Activated CD4-positive, alpha-beta T cell treated with anti-CD3 and anti-CD28 coated beads, Interleukin-2, amount 10 ng/mL, durations not matched to agents 7 days and 5 days (primary cell): Measurements from ENCODE around the gene ZNF107. TPM values are rescaled to one million over a fixed set of nuclear protein-coding genes. Genes with fewer than 3 reads are reported as not detected.
A peak's percentile ranks its signal among the peaks of the same experiment; 100 is the strongest.

ENCODE experiments used
- CTCF ChIA-PET: fragments of 350-600 bp; sonication (Branson Sonifier 250); formaldehyde crosslinking; loops from one replicate; lab custom pipeline; 2021; ENCODE audit warnings: antibody characterized with exemption; lab: Charles Lee
- POLR2A ChIA-PET: fragments of 350-600 bp; sonication (Branson Sonifier 250); formaldehyde crosslinking; loops from one replicate; lab custom pipeline; 2021; ENCODE audit warnings: antibody characterized with exemption; lab: Charles Lee
- DNase-seq: peaks from one replicate; pipeline ENCODE4 v3.0.0-alpha.2; 2020
- H3K27ac Mint-ChIP-seq: one replicate; pipeline ENCODE4 v1.8.0; 2021; ENCODE audit warnings: mild to moderate bottlenecking, moderate library complexity, mixed read lengths
- H3K27me3 Mint-ChIP-seq: one replicate; pipeline ENCODE4 v1.8.0; 2021; ENCODE audit warnings: mixed read lengths
- H3K36me3 Mint-ChIP-seq: one replicate; pipeline ENCODE4 v1.8.0; 2021; ENCODE audit warnings: low read depth, mixed read lengths
- H3K4me1 Mint-ChIP-seq: one replicate; pipeline ENCODE4 v1.8.0; 2021; ENCODE audit warnings: mixed read lengths
- H3K4me3 Mint-ChIP-seq: one replicate; pipeline ENCODE4 v1.8.0; 2021; ENCODE audit warnings: mild to moderate bottlenecking, moderate library complexity, mixed read lengths
- H3K9me3 Mint-ChIP-seq: one replicate; pipeline ENCODE4 v1.8.0; 2021; ENCODE audit warnings: mixed read lengths
- total RNA-seq, 2 experiments: library from RNA; stranded (reverse); gene quantifications; one replicate each; pipeline ENCODE4 v1.2.3, GENCODE V29; 2021

ZNF107 gene
- total RNA-seq: 10 to 100 TPM; 21.8 to 25.6 TPM

DNA sequence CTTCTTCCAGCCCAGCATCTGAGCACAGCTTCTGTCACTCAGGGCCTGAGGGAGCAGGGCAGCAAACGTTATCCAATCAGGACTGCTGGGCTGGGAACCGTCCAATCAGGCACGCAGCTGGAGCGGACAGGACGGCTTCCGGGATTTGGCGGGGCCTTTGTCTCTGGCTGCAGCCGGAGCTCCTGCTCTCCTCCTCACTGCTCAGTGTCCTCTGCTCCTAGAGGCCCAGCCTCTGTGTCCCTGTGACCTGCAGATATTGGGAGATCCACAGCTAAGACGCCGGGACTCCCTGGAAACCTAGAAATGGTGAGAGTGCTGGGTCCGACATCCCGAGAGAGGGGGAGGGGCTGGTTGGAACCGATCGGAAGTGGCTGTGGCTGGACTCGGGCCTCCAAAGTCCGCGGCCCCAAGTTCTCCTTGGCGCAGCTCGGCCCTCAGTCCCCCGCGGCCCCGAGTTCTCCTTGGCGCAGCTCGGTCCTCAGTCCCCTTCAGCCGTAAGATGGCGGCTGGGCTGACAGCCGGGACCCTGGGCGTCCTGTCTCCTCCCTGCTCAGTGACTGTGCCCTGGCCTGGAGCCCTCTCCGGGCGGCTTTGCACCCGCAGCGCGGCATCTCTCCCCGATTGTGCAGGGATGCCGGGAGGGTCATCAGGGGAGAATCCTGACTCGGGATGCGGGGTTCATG, at the start of gene ZNF107:
Gene ZNF107, plus strand, starts transcription at position 154 of the 683 bp plus-strand sequence. Its CDS starts 150 bp downstream, at position 304.
- Mint-ChIP-seq H3K4me1 (peaks cover 29% of the 10 kb centered on the region), H3K9me3 (peaks cover 39% of the 10 kb centered on the region), H3K36me3 (peaks cover 66% of the 10 kb centered on the region), H3K27ac (peak within 1 kb of the TSS; percentile 99), H3K4me3 (peak within 1 kb of the TSS; percentile 97), H3K27me3 (no peaks in the 10 kb centered on the region)
- ChIA-PET POLR2A (interaction anchor here (0.7 to 1.6 kb wide), 3 partner anchors 103 to 359 kb away, joined by 3 to 6 read pairs (median 4); partner anchors contain the start of genes ZNF680 and ZNF736), CTCF (interaction anchor here (1.1 to 1.5 kb wide), 3 partner anchors 12 to 99 kb away, joined by 3 to 5 read pairs (median 4); no protein-coding TSS in a partner anchor)
- DNase-seq: peak; percentile 92

DNA sequence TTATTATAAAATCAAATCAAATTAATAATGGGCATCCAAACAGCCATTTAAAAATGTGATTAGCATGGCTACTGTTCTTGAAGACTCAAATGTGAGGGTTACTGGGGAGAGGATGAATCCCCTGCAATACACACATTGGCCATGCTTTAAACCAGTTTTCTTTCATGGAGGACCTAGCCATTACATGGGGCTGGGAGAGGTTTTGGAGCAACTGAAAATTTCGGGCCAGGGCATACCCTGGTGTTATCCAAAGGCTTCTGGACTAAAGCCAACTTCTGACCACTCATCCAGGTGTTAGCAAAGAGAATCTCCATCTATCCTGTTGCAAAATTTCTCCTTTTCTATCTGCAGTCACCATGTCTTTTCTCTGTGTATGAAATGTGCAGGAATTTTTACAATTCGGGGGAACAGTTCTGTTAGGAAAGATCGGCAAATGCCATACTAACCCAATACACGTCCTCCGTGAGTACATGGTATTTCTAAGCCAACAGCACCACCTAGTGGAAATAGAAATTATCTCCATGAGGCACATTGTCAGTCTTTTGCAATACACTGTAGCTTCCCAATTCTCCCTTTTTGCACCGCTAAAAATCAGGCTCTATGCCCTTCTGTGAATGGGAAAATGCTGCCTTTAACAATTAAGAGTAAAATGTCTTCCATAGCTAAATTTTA, 47.0 kb upstream of the ZNF107 start:
- H3K9me3 Mint-ChIP-seq: peaks cover 35% of the 10 kb centered on the region
- no peak overlapping the region for H3K27ac Mint-ChIP-seq
- no peaks in the 10 kb centered on the region for H3K4me1 Mint-ChIP-seq
- H3K36me3 Mint-ChIP-seq: no peaks in the 10 kb centered on the region
- peak; percentile 48 for DNase-seq
- CTCF ChIA-PET: no interaction called here
- H3K27me3 Mint-ChIP-seq: no peaks in the 10 kb centered on the region
- POLR2A ChIA-PET: no interaction called here
- no peak overlapping the region for H3K4me3 Mint-ChIP-seq

- Mint-ChIP-seq H3K27me3 (no peaks in the 10 kb centered on the region), H3K27ac (no peak overlapping the region), H3K36me3 (no peaks in the 10 kb centered on the region), H3K4me3 (no peak overlapping the region), H3K4me1 (no peaks in the 10 kb centered on the region), H3K9me3 (peaks cover 35% of the 10 kb centered on the region)
- CTCF ChIA-PET: no interaction called here
- POLR2A ChIA-PET: no interaction called here
- DNase-seq: no peak
These were observed 46.2 kb upstream of the ZNF107 start for GRCh38 chr7:64619705-64620104.

DNA sequence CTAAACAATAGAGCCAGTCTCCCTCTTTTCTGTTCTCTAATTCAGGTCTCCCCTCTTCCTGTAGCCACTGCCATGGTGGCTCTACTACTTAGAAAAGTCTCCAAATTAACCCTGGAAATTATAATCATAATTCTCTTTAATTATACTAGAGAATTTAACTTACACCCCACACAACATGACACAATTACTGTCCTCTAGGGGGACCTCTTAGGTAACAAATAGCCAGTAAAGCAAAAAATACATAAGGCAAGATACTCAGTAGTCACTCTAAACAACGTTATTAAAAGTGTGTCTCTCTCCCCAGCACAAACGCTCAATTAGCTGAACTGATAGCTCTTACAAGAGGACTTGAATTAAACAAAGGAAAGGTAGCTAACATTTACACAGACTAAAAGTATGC, 44.3 kb upstream of the ZNF107 start:
- Mint-ChIP-seq H3K4me1 (no peaks in the 10 kb centered on the region), H3K9me3 (peaks cover 35% of the 10 kb centered on the region), H3K27me3 (no peaks in the 10 kb centered on the region), H3K27ac (no peak overlapping the region), H3K4me3 (no peak overlapping the region), H3K36me3 (no peaks in the 10 kb centered on the region)
- DNase-seq: no peak
- CTCF ChIA-PET: no interaction called here
- POLR2A ChIA-PET: no interaction called here

GRCh38 chr7:64625114-64626082, 40.5 kb upstream of the ZNF107 start:
- Mint-ChIP-seq H3K36me3 (no peaks in the 10 kb centered on the region), H3K4me3 (no peak overlapping the region), H3K27ac (no peak overlapping the region), H3K9me3 (peaks cover 12% of the 10 kb centered on the region), H3K4me1 (no peaks in the 10 kb centered on the region), H3K27me3 (no peaks in the 10 kb centered on the region)
- peak; percentile 9 for DNase-seq
- ChIA-PET CTCF (no interaction called here), POLR2A (no interaction called here)

DNA sequence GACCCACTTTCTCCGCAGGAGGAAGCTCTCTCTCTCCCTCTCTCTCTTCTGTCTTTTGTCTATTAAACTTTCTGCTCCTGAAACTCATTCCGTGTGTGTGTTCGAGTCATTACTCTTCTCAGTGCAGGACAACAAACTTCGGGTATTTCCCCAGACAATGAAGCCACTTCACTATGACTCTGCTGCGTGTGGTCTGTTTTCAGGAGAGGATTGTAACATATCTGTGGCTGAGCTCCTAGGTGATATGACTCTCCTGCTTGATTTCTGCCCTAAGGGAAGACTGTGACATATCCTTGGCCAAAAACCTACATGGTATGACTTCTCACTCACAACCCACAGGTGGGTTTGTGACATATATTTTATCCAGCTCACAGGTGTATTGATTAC, 39.9 kb upstream of the ZNF107 start:
- Mint-ChIP-seq H3K4me3 (no peak overlapping the region), H3K27ac (no peak overlapping the region), H3K4me1 (no peaks in the 10 kb centered on the region), H3K9me3 (peaks cover 9% of the 10 kb centered on the region), H3K27me3 (no peaks in the 10 kb centered on the region), H3K36me3 (no peaks in the 10 kb centered on the region)
- ChIA-PET CTCF (no interaction called here), POLR2A (no interaction called here)
- no peak for DNase-seq

- CTCF ChIA-PET: interaction anchor here (0.5 kb wide), 1 partner anchor 151 kb away, joined by 3 read pairs; no protein-coding TSS in a partner anchor
These were observed 39.4 kb upstream of the ZNF107 start for GRCh38 chr7:64626557-64626956.

GRCh38 chr7:64628192-64628591, 37.7 kb upstream of the ZNF107 start:
- Mint-ChIP-seq H3K27ac (no peak overlapping the region), H3K36me3 (no peaks in the 10 kb centered on the region), H3K4me3 (no peak overlapping the region), H3K9me3 (no peaks in the 10 kb centered on the region), H3K27me3 (no peaks in the 10 kb centered on the region), H3K4me1 (no peaks in the 10 kb centered on the region)
- ChIA-PET CTCF (no interaction called here), POLR2A (no interaction called here)
- DNase-seq: no peak

More at GRCh38 chr7:64626557-64626956, 39.4 kb upstream of the ZNF107 start:
- DNase-seq: no peak
- no peak overlapping the region for H3K4me3 Mint-ChIP-seq
- H3K4me1 Mint-ChIP-seq: no peaks in the 10 kb centered on the region
- H3K36me3 Mint-ChIP-seq: no peaks in the 10 kb centered on the region
- POLR2A ChIA-PET: no interaction called here
- no peaks in the 10 kb centered on the region for H3K27me3 Mint-ChIP-seq
- H3K27ac Mint-ChIP-seq: no peak overlapping the region
- H3K9me3 Mint-ChIP-seq: peaks cover 5% of the 10 kb centered on the region

DNA sequence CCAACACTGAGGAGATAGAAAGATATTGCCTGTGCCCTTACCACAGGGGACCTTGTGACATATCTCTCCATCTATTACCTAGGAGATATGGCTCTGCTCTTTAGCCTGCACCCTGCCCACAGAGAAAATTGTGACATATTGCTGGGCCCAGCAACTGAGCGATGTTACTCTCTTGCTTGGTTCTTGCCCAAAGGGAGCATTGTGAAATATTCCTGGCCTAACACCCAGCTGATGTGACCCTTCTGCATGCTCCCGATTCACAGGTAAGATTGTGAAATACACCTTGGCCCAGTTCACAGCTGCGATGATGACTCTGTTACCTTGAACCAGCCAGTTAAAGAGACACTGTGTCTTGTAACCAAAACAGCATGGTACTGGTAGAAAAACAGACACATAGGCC, 37.2 kb upstream of the ZNF107 start:
- DNase-seq: no peak
- ChIA-PET POLR2A (no interaction called here), CTCF (no interaction called here)
- Mint-ChIP-seq H3K27me3 (no peaks in the 10 kb centered on the region), H3K27ac (no peak overlapping the region), H3K9me3 (no peaks in the 10 kb centered on the region), H3K4me1 (no peaks in the 10 kb centered on the region), H3K4me3 (no peak overlapping the region), H3K36me3 (no peaks in the 10 kb centered on the region)

- DNase-seq: no peak
- H3K27ac Mint-ChIP-seq: no peak overlapping the region
- no peaks in the 10 kb centered on the region for H3K27me3 Mint-ChIP-seq
- no peak overlapping the region for H3K4me3 Mint-ChIP-seq
- no peaks in the 10 kb centered on the region for H3K36me3 Mint-ChIP-seq
- H3K9me3 Mint-ChIP-seq: peaks cover 3% of the 10 kb centered on the region
- CTCF ChIA-PET: no interaction called here
- POLR2A ChIA-PET: no interaction called here
- no peaks in the 10 kb centered on the region for H3K4me1 Mint-ChIP-seq
These were observed 35.4 kb upstream of the ZNF107 start for GRCh38 chr7:64630496-64630895.

- Mint-ChIP-seq H3K4me3 (no peak overlapping the region), H3K27ac (no peak overlapping the region), H3K36me3 (no peaks in the 10 kb centered on the region), H3K9me3 (peaks cover 10% of the 10 kb centered on the region), H3K4me1 (no peaks in the 10 kb centered on the region), H3K27me3 (no peaks in the 10 kb centered on the region)
- no peak for DNase-seq
- CTCF ChIA-PET: no interaction called here
- POLR2A ChIA-PET: no interaction called here
These were observed 33.9 kb upstream of the ZNF107 start for GRCh38 chr7:64632029-64632428.

GRCh38 chr7:64633401-64633800, 32.5 kb upstream of the ZNF107 start:
- Mint-ChIP-seq H3K27me3 (no peaks in the 10 kb centered on the region), H3K9me3 (peaks cover 16% of the 10 kb centered on the region), H3K4me3 (no peak overlapping the region), H3K4me1 (no peaks in the 10 kb centered on the region), H3K27ac (no peak overlapping the region), H3K36me3 (no peaks in the 10 kb centered on the region)
- no peak for DNase-seq
- POLR2A ChIA-PET: no interaction called here
- CTCF ChIA-PET: no interaction called here
